GM21723 (cell line): ENCODE measurements around the gene PHGDH.
A peak's percentile ranks its signal among the peaks of the same experiment; 100 is the strongest.
"Not testable (repeated sequence)": the region's sequence is repeated elsewhere in the genome, so short reads cannot be mapped to it uniquely, and the experiment has no call there.

Experiments
- ATAC-seq: cut with Tn5 transposase; IDR thresholded peaks from one replicate; pipeline ENCODE4 v1.9.1; 2021; ENCODE audit warnings: mild to moderate bottlenecking, moderate library complexity; ENCODE audit not compliant: unreplicated experiment

Gene PHGDH

DNA sequence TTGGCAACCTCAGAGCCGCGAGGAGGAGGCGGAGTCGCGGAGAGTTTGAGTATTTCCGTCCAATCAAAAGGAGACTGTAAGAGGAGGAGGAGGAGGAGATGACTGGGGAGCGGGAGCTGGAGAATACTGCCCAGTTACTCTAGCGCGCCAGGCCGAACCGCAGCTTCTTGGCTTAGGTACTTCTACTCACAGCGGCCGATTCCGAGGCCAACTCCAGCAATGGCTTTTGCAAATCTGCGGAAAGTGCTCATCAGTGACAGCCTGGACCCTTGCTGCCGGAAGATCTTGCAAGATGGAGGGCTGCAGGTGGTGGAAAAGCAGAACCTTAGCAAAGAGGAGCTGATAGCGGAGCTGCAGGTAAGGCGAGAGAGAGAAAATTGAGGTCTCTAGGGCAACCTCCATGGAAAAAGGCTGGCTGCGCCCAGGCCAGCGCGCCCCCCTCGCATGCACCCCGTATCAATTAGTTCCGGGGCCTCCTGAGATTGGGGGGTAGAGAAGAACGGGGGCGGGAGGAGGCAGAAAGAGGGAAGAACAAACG is at the start of gene PHGDH:
Gene PHGDH, plus strand, starts transcription at position 131 of the 538 bp plus-strand sequence. Its CDS starts 89 bp downstream, at position 220.
- ATAC-seq, result peak; percentile 75

DNA sequence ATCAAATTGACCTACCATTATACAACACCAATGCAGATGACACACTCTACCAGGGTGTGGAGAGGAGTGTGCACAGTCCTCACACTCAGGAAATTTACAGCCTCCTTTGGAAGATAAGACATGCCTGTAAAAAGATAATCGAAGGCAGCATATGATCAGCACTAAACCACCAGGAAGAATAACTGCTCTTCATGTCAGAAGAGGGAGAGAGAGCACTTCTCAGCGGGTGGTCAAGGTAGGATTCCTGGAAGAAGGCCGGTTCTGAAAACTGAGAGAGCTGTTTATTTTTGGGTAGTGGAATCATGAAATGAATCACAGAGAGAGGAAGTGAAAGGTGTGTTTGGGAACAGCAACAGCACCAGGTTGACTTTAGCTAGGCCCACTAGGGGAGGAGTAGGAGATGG is 49.7 kb upstream of the PHGDH start:
- ATAC-seq, result peak; percentile 84

DNA sequence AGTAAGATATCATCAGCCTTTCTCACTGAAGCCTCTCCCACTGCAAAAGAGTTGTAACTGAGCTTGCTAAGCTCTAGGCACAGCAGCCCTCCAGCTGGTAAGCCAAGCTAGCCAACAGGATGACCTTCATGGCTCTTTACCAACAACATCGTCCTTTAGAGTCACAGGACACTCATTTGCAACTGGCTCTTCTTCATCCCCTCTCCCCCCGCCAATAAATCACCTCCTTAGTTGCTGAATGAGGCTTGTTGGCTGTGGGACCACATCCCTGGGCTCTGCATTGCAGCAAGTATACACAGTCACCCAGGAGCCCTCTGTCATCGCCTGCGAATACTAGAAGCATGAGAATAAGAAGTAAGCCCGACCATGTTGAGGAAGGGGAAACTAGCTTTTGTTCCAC is 47.7 kb upstream of the PHGDH start:
- ATAC-seq, result no peak

DNA sequence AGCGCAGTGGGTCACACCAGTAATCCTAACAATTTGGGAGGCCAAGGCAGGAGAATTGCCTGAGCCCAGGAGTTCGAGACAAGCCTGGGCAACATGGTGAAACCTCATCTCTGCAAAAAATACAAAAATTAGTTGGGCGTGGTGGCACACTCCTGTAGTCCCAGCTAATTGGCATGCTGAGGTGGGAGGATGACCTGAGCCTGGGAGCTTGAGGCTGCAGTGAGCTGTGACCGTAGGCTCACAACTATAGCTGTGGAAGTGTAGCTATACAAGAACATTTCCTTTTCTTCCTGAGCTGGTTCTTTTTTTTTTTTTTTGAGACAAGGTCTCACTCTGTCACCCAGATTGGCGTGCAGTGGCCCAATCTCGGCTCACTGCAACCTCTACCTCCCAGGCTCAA is 44.6 kb upstream of the PHGDH start:
- no peak for ATAC-seq

DNA sequence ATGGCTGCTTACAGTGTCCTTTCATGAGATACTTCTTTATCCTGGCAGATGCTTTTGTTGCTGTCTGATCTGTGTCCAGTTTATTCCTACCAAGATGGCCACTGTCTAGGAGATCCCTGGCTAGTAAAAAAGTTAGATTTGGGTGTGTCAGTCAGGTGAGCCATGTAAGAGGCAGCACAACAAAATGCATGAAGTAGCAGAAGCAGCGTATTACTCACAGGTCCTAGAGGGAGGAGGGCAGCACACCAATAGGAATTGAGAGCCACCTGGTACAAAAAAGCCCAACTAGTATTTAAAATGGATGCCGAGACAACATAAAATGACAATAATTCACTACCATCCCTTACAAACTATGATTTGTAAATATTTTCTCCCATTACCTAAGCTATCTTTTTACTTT is 40.8 kb upstream of the PHGDH start:
- ATAC-seq, result no peak

DNA sequence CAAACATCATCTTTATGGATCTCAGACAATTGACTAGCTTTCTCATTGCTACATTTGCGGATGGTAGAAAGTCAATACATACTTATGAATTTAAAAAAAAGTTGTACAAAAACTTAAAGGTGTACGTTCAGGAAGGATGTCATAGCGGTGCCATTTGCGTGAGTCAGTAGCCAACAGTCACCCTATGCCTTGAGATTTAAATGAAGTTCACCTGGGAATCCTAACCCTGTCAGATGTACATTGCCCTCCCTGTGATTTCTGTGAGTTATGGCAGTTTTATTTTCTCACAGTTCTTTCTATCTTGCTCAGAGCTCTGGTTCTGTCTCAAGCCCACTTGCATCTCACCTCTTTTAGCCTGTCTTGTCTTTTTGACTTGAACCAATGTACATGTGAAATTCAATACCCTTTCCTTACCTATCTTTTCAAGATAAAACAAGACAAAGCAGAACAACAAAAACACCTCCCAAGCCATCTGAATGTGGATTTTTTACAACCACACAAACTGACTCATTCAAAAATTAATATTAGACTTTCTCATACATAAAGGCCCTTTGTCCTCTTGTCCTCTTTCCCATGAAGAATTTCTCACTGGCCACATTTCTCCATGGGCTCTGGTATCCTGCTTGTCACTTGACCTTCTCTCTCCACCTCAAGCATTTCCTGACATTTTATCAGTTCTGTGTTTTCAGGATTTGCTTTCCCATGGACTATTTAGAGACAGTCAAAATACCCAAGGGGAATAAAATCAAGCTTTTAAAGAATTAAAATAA is 38.4 kb upstream of the PHGDH start:
- no peak for ATAC-seq

DNA sequence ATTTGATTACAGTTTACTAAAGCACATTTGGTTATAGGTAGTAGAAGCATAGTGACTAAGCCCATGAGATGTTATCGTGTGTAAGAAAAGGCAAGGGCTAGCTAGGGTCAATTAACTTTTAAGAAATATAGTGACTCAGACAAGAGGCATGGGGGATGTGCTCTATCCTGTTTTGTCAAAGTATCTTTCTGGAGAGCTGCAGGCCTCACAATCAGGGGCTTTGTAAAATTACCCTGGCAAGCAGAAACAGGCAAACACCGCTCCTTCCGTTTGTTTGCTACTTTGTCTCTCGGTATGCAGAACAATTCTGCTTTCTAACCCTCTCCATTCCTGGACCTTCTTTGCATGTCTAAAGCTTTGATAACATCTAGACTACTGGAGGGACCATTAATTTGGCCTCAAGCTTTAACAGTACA is 37.6 kb upstream of the PHGDH start:
- no peak for ATAC-seq

DNA sequence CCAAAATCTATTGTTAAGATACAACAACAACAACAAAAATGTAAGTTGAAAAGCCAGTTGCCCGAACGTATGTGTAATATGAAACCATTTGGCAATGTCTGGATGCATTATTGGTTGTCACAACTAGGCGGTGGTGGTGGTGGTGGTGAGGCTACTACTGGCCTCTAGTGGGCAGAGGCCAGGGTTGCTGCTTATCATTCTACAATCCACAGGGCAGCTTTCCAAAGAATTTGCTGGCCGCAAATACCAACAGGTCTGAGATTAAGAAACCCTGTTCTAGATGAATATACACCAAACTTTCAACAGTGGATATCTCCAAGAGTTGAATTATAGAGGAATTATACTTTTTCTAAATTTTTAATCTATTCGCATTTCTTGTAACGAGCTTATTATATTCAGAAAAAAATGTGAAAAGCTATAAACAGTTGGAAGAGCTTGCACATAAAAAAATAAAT is 36.9 kb upstream of the PHGDH start:
- no peak for ATAC-seq

DNA sequence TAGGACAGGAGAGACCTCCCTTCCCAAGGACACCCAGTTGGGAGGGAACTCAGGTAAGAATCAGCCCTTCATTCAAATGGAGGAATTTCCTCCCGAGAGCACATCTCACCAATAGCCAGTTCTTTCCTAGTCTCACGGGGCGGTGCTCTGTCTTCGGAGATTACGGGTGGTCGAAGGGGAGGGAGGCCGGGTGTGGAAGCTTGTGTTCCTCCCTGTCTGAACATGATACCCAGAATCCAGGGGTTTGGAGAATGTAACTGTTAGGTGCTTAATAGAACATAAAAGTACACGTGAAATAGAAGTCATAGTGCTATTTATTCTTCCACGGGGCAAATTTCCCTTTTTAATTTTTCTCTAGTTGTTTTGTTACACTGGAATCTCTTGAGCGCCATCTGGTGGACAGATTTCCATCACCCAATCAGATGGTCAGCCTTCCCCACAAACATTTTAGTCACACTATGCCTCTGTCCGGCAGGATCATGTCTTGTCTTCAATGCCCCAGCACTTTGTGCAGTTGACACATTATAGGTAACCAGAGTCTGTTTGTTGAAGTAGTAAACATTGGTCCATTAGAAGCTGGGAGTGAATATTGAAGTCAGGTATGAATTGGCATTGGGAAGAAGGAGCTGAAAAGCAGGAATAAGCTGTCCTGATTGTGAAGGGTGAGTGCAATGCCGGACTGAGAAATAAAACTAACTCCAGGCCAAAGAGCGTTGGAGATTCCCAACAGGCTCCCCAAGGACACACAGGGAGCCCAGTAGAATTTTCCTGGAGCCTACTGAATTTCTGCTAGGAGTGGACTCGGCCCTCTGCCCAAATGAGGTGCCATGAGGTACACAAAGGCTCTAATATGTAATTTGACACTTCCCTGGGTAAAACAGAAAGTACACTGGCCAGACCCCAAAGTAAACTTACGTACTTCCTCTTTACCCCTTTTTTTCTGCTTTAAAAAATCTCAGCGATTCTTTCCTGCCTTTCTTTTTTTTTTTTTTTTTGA is 36.1 kb upstream of the PHGDH start:
- no peak for ATAC-seq

DNA sequence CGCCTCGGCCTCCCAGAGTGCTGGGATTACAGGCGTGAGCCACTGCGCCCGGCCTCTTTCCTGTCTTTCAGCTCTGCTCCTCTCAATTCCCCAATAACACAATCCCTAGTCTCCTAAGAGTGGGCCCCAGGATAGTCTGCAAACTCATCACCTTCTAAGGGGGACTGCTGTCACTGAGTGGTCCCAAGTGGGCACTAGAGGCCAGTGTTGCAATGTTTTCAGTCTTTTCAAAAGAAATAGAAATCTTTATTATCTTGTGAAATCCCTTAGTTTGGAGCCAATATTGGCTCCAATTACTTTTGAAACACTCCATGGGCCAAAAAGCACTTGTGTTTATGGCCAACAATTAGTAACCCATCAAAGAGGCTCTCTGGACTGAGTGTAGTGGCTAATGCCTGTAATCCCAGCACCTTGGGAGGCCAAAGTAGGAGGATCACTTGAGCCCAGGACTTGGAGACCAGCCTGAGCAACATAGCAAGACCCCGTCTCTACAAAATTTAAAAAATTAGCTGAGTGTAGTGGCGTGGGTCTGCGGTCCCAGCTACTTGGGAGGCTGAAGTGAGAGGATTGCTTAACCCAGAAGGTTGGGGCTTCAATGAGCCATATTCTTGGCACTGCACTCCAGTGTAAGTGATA is 35.0 kb upstream of the PHGDH start:
- no peak for ATAC-seq

DNA sequence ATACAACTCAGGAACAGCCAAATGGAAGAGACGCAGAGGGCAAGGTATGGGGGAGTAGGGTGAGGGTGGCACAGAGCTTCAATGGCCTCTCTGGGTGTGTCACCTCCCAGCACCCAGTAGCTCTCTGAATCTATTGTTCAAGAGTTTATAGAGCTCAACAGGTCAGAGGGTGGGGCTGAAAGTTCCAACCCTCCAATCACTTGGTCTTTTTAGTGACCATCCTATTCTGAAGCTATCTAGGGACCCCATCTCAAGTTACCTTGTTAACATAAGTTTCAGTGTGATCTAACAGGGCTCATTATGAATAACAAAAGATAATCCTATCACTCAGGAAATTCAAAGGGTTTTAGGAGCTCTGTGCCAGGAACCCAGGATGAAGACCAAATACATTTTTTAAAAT is 32.5 kb upstream of the PHGDH start:
- ATAC-seq, result no peak

DNA sequence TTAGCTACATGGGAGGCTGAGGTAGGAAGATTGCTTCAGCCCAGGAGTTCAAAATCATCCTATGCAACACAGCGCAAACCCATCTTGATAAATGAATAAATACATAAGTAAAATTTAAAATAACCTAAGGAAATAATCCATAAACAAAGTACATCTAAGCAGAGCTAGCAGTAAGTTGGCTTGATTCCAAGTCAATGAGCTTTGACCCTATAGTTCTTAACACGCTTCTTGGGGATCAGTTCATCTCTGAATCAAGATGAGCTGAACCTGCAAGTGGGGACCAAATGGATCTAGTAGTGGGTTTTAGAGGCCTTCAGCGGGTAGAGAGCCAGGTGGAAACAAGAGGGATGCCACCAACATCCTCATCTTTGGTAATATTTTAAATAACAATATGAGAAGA is 31.5 kb upstream of the PHGDH start:
- no peak for ATAC-seq

DNA sequence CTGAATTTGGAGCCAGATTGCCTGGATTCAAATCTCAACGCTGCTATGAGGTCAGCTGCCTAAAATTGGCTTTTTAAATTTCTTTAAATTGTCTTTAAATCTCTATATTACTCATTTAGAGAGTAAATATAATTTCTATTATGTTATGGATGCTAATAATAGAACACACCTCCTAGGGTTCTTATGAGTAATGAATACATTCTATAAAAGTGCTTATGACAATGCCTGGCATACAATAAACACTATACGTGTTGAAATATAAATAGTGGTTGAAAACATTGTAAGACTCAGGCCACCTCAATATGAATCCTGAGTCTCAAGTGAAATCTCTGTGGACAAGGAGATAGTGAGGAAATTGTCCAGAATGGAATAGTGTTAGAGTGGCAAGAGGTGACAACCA is 31.0 kb upstream of the PHGDH start:
- no peak for ATAC-seq

DNA sequence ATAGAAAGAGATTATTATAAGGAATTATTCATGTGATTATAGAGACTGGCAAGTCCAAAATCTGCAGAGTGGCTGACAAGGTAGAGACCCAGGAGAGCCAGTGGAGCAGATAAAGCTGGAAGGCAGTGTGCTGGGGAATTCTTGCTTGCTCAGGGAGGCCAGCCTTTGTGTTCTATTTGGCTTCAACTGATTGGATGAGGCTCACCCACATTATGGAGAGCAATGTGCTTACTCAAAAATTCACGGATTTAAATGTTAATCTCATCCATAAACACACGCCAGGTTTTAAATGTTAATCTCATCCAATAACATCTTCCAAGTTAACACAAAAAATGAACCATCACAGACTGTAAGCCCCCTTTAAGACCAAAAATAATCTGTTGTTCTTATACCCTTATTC is 30.2 kb upstream of the PHGDH start:
- no peak for ATAC-seq

DNA sequence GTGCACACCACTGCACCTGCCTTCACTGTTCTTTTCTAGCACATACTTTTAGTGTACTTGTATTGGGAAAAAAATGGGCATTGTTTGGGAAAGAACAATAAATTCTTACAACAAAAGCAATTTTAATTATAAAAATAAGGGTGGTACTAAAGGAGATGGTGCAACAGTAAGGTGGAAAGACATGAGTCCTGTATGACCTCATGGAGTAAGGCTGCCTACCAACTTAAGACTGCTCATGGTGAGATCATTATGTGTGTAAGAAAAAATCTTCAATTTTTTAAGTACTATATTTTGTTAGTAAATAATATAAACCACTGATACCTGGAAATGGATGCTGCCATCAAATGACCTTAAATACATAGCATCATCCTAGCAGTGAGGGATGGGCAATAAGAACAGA is 29.6 kb upstream of the PHGDH start:
- no peak for ATAC-seq

DNA sequence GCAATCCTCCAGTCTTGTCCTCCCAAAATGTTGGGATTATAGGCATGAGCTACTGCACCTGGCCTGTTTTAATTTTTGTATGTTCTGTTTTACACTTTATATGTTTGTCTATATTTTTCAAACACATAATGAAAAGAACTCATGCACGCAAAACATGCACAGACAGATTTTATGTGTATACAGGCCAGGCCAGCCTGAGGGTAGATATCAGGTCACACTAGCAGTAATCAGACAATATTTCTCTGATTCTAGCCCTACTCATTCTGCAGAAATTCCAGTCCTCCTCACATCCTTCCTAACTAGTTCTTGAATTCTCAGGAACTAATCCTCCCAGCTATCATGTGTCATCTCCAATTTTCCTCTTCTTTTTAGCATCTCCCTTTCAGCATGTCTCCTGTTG is 27.8 kb upstream of the PHGDH start:
- ATAC-seq, result no peak

DNA sequence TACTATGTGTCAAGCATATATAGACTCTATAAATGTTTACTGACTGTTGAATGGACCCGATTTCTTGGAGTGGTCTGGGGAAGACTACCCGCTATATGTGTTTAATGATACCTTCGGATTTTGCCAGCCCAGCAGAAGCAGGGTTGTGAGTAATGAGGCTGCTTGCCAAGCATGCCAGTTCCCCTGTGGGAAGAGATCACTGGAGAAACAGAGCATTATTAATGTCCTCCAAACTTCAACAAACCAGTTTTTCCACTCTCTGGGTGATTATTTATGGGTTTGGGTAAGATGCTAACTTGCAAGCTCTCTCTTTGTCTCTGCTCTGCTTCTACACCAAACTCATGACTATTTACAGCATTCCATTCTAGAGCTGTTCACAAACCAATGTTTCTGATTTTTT is 25.1 kb upstream of the PHGDH start:
- no peak for ATAC-seq

DNA sequence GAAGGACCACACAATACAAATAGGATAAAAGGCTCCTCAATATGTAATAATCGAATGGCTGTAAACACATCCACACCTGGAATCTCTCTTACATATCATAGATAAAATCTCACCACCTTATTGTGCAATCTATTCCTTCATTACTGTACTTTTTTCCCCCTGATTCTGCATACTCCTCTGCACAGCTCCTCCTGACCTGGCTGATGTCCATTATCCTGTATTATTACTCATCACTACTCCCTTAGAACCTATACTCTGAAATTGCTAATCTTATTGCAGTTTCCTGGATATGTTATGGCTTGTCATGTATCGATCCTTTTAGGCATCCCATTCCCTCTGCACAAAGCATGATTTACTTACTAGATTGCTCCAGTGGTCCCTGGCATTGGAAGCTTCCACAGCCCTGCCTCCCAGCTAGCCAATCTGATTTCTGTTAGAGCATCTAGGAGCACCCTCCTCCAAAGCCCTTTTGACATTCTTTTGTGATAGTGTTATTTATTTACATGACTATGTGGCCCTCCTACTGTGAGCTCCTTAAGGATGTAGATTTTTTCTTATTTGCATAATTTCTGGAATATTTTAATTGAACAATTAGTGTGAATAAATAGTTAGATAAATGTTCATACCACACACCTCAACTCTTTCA is 24.2 kb upstream of the PHGDH start:
- no peak for ATAC-seq

DNA sequence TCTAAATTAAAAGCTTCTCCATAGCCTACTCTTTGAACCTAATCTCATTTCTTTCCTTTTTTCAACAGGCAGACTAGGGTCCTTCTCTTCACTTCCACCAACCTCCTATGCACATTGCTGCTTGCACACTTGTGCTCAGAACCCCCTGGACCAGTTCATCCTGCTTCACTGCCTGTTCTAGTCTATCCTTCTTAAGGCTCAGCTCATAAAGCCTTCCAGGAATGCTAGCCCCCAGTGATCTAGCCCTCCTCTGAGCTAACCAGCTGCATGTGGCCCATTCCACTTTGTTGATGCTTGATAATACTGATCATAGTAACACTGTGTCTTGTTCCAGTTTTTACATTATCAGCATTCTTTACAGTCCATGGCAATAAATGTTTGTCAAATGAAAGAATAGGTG is 22.9 kb upstream of the PHGDH start:
- ATAC-seq, result no peak

DNA sequence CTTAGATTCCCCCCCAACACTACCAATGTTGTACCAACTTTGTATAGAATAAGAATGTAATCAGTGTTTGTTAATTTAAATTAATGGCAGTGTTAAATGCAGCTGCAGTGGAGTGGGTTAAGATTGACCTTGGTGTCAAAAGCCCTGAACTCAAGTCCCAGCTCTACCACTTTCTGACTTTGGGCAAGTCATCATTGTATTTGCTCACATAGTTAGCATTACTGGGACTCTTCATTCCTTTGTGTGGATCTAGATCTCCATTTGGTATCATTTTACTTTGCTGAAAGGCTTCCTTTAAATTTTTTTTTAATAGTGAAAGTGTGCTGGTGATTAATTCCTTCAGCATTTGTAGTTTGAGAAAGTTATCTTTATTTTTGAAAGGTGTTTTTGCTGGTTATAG is 22.2 kb upstream of the PHGDH start:
- ATAC-seq, result no peak

DNA sequence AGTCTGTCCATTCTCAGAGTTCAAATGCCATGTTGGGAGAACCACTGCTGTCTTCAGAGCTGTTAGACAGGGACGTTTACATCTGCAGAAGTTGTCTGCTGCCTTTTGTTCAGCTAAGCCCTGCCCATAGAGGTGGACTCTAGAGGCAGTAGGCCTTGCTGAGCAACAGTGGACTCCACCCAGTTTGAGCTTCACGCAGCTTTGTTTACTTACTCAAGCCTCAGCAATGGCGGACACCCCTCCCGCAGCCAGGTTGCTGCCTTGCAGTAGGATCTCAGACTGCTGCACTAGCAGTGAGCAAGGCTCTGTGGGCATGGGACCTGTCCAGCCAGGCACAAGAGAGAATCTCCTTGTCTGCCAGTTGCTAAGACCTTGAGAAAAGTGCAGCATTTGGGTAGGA is 14.9 kb upstream of the PHGDH start:
- ATAC-seq, result not testable (repeated sequence)
